NCI-H2227 (cell line): Measurements from ENCODE around the gene AQP12B.
"Not testable (repeated sequence)": the region's sequence is repeated elsewhere in the genome, so short reads cannot be mapped to it uniquely, and the experiment has no call there.

Experiments
- DNase-seq: peaks from one replicate; lab custom pipeline; 2025; ENCODE audit not compliant: unreplicated experiment; lab: John Stamatoyannopoulos, UW

Gene AQP12B

GRCh38 chr2:240685771-240686371 lies 3.2 kb upstream of the AQP12B start:
- no peak for DNase-seq

DNA sequence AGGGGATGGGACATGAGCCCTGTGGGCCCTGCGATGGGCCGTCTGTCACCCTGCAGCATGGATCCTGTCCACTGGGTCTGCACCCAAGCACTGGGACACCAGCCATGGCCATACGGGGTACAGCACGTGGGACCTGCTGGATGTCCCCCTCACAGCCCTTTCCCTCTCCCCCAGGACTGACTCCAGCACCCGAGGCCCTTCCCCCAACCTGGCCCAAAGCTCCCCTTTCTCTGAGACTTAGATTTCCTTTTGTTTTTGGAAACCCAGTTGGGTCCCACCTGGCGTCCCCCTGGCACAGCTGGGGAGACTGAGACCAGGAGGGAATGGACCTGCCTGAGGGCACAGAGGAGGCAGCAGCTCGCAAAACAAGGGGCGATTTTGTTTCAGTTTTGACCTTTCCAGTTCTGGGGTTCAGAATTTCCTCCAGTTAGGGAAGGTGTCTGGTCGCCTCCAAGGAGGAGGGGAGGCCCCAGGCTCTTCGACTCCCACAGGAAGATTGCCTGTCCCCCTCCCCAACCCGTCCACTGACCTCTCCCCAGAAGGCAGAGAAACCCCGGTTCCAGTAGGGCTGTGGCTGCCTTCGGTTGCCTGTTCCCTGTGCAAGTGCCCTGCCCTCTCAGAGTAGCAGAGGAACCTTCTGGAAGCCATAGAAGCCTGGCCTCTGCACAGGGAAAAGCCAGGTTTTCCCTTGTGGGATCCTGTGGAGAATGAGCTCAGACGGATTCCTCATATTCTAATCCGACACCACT lies 1.5 kb upstream of the AQP12B start:
- DNase-seq: not testable (repeated sequence)

DNA sequence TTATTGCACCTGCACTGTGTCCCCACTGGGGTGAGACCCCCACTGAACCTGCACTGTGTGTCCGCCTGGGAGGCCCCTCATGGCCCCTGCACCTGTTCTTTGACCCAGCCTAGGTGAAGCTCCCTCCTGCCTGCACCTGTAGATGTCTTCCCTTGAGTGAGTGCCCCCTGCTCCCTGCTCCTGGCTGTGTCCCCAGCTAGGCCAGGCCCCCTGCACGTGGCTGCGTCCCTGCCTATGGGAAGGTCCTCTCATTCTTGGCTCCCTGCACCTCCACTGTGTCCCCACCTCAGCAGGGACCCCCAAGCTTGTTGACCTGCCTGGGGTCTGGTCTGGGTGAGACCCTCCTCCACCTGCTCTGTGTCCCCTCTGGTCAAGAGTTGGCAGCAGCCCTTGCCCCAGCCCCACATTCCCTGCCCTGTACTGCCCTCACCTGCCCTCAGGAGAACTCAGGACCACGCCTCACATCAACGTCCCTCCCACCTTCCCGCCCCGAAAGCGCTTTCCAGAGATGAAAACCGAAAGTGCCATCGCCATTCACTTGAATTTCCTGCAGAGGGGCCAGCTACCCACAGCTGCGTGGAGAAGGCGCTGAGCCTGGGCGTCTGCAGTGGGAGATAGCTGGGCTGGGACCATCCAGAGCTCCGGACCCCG lies 769 bp upstream of the AQP12B start:
- not testable (repeated sequence) for DNase-seq

DNA sequence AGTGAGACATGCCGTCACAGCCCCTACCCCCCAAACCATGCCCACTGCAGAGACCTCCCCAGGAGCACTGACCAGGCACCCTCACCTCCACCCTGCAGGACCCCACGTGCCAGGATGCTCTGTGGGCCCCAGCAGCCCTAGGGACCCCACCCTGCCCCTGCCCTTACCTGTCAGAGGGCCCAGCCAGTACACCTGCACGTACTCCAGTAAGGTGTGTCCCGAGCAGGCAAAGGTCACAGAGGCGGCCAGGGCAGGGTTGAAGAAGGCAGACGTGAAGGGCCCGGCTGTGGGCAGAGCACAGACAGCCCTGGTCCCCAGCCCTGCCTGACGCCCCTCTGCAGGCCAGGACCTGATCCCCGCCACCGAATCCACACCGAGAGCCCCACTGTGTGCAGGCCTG lies 2.5 kb downstream of the AQP12B start:
- not testable (repeated sequence) for DNase-seq

- not testable (repeated sequence) for DNase-seq
These were observed 3.8 kb downstream of the AQP12B start for GRCh38 chr2:240678909-240679308.

GRCh38 chr2:240678043-240678442 lies 4.6 kb downstream of the AQP12B start:
- not testable (repeated sequence) for DNase-seq

GRCh38 chr2:240675345-240675744 lies 7.3 kb downstream of the AQP12B start:
- DNase-seq: not testable (repeated sequence)

DNA sequence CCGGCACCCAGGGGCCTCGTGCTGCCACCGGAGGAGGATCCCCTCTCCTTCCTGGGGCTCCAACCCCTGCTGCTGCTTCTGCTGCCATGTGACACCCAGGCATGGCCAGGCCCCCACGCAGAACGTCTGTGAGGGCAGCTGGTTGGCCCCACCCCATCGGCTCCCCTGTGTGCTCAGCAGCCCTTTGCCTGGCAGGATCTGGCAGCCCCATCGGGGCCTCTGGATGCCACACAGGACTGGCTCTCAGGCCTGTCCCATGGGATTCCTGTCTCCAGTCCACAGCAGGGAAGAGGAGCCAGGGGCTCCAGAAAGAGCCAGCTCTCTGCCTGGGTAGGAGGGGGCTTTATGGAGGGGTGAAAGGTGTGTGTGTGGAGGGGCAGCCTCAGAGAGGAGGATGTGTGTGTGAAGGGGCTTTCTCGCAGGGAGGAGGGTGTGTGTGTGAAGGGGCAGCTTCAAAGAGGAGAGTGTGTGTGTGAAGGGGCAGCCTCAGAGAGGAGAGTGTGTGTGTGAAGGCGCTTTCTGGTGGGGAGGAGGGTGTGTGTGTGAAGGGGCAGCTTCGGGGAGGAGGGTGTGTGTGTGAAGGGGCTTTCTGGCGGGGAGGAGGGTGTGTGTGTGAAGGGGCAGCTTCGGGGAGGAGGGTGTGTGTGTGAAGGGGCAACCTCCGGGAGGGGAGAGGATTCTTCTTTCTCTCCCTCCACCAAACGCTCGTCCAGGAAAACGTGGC lies 8.1 kb downstream of the AQP12B start:
- DNase-seq: not testable (repeated sequence)

DNA sequence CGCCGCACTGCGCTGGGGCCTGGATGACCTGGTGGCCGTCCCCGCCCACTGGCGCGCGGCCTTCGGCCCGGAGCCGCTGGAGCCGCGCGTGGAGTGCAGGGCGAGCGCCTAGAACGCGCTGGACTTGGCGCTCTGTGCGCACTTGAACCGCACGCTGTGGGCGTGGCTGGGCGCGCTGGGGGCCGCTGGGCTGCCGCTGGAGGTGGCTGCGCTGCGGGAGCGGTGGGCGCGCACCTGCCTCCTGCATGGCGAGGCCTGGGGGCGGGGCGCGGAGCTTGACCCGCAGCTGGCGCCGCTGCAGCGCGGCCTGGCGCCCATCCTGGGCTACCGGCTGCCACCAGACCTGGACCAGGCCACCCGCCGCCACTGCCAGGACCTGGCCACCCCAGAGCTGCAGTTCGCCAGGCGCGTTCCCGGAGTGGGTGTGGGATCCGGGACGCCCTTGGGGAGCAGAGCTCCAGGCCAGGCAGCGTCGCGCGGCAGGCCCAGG lies 9.9 kb downstream of the AQP12B start:
- DNase-seq: no peak

DNA sequence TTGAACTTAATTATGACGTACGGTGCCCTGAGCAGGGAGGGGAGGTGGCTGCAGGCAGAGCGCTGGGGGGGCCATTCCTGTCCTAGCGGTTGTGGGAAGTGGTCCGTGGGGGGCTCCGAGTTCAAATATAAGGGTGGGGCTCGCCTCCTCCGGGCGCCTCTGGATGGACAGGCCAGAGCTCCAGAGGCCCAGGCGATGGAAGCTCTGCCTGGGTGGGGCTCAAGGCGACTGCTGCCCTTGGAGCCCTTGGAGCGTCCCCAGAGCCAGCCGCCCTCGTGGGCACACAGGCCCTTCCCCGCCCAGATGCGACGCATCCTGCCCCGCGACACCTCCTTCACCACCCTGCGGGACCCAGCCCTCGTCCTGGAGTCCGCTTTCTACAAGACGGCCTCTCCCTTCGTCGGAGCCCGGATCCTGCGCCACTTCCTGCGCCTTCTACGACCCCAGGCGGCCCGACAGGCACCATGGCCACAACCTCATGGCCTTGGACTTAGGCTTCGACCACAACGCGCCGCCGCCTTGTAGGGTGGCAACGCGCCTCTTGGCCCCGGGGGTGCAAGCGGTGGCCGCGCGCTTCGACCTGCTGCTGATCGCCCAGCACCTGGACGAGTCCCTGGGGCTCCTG lies 10.5 kb downstream of the AQP12B start:
- no peak for DNase-seq

GRCh38 chr2:240670950-240671349 lies 11.7 kb downstream of the AQP12B start:
- no peak for DNase-seq

DNA sequence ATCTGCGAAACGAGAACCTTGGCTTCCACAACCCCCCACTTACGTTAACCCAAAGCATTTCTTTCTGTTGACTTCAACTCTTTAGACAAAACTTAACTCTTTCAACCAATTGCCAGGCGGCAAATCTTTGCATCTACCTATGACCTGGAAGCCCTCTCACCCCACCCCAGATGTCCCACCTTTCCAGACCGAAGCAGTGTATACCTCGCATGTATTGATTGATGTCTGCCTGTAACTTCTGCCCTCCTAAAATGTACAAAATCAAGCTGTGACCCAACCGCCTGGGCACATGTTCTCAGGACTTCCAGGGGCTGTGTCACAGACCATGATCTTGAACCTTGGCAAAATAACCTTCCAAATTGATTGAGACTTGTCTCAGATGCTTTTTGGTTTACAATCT lies 12.3 kb downstream of the AQP12B start:
- no peak for DNase-seq

- DNase-seq: no peak
These were observed 18.1 kb downstream of the AQP12B start for GRCh38 chr2:240664622-240665021.

DNA sequence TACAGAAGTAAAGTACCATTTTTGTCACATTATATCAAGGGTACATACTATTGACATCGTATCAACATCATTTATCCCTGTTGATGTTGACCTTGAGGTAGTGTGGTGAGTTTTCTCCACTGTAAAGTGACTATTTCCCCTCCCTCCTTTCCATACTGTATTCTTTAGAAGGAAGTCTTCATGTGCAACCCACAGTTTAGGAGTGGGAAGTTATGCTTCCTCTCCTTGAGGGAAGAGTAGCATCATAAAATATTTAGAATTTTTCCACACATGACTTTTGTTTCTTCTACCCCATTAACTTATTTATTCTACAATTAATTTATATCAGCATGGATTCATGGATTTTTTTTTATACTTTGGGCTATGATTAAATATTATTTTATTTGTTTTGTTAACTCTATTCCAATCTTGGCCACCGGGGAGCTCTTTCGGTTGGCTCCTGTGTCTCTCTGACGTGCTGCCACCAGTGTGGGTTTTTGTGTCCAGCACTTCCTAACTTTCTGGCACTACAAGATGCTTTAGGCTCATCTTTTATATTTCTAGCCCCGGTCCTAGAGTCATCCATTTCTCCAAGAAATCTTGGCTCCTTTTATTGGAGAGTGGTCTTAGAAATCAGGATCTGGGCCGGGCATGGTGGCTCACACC lies 19.0 kb downstream of the AQP12B start:
- DNase-seq: no peak

DNA sequence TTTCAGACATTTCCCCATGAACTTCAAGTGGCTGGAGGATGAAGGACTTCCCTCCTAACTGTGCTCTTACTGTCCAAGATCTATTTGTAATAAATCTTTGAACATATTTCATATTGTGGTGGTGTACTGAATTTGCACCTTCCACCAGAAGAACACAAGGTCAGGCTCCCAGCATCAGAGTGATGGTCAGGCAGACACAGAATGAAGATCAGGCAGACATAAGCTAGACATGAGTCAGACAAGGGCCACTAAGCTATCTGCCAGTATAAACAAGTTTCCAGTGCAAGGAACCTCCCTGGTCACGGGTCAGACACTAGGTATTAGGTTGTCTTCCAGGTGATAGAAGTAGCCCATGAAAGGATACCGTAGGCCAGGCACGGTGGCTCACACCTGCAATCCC lies 20.0 kb downstream of the AQP12B start:
- DNase-seq: no peak

- not testable (repeated sequence) for DNase-seq
These were observed 22.8 kb downstream of the AQP12B start for GRCh38 chr2:240659883-240660282.

DNA sequence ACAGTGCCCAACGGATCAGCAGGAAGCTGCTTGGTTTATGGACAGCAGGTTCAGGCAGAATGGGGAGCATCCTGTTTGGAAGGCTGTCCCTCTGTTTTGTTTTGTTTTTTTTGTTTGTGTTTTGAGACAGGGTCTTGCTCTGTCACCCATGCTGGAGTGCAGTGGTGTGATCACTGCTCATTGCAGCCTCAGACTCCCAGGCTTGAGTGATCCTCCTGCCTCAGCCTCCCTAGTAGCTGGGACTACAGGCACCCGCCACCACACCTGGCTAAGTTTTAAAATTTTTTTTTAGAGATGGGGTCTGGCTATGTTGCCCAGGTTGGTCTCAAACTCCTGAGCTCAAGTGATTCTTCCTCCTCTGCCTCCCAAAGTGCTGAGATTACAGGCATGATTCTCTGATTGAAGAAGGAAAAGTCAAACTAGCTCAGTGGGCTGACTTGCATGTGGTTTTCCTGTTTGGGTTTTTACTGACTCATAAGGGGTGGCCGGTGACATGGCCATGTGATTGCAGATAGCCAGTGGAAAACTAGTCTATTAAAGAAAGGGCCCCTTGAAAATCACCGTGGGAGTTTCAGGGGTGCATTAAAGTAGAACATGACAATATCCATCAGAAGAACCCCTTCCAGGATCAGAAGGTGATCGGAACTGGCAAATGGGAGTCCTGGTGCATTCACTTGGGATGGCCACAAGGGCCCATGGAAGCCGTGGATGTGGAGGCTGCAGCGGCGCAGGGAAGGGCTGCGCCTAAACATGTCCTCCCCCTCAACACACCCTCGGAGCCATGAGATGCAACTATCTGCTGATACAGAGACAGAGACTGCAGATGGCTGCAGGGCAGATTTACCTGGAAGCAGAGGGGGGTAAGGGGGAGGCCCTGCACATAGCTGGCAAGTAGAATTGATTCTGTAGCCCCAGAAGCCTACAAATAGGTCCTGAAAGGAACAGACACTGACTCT lies 26.5 kb downstream of the AQP12B start:
- no peak for DNase-seq

GRCh38 chr2:240651185-240651584 lies 31.5 kb downstream of the AQP12B start:
- DNase-seq: no peak

GRCh38 chr2:240650254-240650965 lies 32.3 kb downstream of the AQP12B start:
- DNase-seq: no peak
